Brain microvascular endothelial cell (primary cell): Measurements from ENCODE around the gene OVCH2.
A peak's percentile ranks its signal among the peaks of the same experiment; 100 is the strongest.

Experiments
- DNase-seq: peaks from one replicate; pipeline ENCODE4 v3.0.0-alpha.2; 2020
- H3K27ac ChIP-seq: fragments of 250-450 bp; sonication (Bioruptor Pico); 2 replicates; pipeline ENCODE4 v1.5.1; 2020; ENCODE audit warnings: mild to moderate bottlenecking, moderate library complexity
- H3K27me3 ChIP-seq: fragments of 250-450 bp; sonication (Bioruptor Pico); replicated peaks from 2 replicates; pipeline ENCODE4 v1.5.1; 2020; ENCODE audit warnings: mild to moderate bottlenecking
- H3K36me3 ChIP-seq: fragments of 250-450 bp; sonication (Bioruptor Pico); replicated peaks from 2 replicates; pipeline ENCODE4 v1.5.1; 2020; ENCODE audit warnings: mild to moderate bottlenecking
- H3K4me3 ChIP-seq: 2 replicates; pipeline ENCODE4 v1.5.1; 2011; ENCODE audit warnings: low read depth, mild to moderate bottlenecking, control low read depth, low read length, moderate library complexity
- in situ Hi-C: cut with HindIII; loops from 2 replicates; pipeline ENCODE4 v1.10.0; 2017; ENCODE audit warnings: low sequenced_read_pairs, low pct_ligation_motif_present
- TF ChIP-seq, protein P1 (sequence below): IDR thresholded peaks from 2 replicates; pipeline ENCODE4 v1.5.1; 2011; ENCODE audit warnings: low read depth, mild to moderate bottlenecking, moderate library complexity, low read length, control low read depth, inconsistent platforms; ENCODE audit errors: missing control alignments

Gene OVCH2

GRCh38 chr11:7694235-7694634, 12.0 kb downstream of the OVCH2 start:
- no peaks in the 10 kb centered on the region for H3K36me3 ChIP-seq
- peaks cover 2% of the 10 kb centered on the region for H3K27me3 ChIP-seq
- DNase-seq, result no peak
- in situ Hi-C loops, result no loop called here
- TF ChIP-seq, protein P1, sequence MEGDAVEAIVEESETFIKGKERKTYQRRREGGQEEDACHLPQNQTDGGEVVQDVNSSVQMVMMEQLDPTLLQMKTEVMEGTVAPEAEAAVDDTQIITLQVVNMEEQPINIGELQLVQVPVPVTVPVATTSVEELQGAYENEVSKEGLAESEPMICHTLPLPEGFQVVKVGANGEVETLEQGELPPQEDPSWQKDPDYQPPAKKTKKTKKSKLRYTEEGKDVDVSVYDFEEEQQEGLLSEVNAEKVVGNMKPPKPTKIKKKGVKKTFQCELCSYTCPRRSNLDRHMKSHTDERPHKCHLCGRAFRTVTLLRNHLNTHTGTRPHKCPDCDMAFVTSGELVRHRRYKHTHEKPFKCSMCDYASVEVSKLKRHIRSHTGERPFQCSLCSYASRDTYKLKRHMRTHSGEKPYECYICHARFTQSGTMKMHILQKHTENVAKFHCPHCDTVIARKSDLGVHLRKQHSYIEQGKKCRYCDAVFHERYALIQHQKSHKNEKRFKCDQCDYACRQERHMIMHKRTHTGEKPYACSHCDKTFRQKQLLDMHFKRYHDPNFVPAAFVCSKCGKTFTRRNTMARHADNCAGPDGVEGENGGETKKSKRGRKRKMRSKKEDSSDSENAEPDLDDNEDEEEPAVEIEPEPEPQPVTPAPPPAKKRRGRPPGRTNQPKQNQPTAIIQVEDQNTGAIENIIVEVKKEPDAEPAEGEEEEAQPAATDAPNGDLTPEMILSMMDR, result no peak
- no peak overlapping the region for H3K27ac ChIP-seq
- no peak overlapping the region for H3K4me3 ChIP-seq

DNA sequence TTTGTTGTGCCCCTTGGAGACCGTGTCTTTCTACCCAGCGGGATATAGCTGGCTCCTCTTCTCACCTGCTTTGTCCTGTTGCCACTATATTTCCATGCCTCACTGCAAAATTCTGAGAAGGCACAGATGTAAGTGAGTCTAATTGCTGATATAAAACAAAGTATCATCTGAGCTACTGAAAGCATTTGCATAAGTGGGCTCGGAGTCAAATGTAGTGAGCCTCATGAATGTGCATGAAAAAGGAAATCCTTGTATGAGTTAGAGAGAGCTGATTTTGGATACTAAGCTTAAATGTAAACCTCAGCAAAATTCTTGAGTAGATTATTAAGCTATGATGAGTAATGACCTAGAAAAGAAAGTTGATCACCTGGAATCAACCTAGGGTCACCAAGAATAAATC, 13.9 kb downstream of the OVCH2 start:
- Histone ChIP-seq H3K4me3 (no peak overlapping the region), H3K27ac (no peak overlapping the region), H3K36me3 (no peaks in the 10 kb centered on the region), H3K27me3 (no peaks in the 10 kb centered on the region)
- in situ Hi-C loops, result no loop called here
- TF ChIP-seq, protein P1, result no peak
- DNase-seq, result no peak

DNA sequence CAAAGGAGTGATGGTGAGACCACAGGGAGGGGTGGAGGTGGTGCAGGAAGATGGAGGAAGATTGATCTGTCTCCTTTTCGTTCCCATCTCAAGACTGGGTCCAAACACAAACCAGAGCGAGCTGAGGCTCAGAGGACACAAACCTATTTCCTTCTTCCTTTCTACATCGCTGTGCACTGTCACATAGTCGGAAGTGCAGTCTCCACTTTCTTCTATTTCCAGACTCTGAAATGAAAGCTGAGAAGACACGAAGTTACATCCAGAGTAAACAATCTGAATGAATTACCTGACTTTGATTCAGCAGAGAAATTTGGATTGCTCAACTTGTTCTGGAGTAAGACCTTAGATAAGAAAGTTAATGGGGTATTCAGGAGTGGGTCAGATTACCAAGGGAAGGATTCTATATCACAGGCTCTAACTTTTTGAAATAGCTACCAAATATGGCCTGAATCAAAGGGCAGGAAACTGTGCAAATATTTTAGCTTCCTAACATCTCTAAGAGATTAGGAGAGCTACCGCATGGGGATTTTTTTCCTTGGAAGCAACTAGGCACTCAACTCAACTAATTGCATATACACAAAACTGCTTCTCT, 14.4 kb downstream of the OVCH2 start:
- H3K4me3 ChIP-seq, result no peak overlapping the region
- in situ Hi-C loops, result no loop called here
- DNase-seq, result no peak
- TF ChIP-seq, protein P1, result no peak
- H3K27ac ChIP-seq, result no peak overlapping the region
- H3K36me3 ChIP-seq, result no peaks in the 10 kb centered on the region
- H3K27me3 ChIP-seq, result no peaks in the 10 kb centered on the region

DNA sequence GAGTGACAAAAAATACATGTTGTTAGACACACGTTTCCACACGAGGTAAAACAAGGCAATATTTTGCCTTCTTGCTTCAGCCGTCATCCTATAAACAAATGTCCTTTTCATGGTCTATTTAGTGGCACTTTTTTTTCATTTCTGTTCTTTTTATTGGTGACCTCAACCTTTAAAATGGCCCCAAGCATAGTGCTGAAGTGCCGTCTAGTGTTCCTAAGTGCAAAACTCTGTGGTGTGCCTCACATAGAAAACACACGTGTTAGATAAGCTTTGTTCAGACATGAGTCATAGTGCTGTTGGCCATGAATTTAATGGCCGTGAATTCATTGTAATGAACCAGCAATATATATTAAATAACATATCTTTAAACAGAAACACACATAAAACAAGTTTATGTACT, 15.6 kb downstream of the OVCH2 start:
- Histone ChIP-seq H3K27me3 (no peaks in the 10 kb centered on the region), H3K27ac (no peak overlapping the region), H3K36me3 (no peaks in the 10 kb centered on the region), H3K4me3 (no peak overlapping the region)
- no peak for DNase-seq
- TF ChIP-seq, protein P1, result no peak
- in situ Hi-C loops, result no loop called here

DNA sequence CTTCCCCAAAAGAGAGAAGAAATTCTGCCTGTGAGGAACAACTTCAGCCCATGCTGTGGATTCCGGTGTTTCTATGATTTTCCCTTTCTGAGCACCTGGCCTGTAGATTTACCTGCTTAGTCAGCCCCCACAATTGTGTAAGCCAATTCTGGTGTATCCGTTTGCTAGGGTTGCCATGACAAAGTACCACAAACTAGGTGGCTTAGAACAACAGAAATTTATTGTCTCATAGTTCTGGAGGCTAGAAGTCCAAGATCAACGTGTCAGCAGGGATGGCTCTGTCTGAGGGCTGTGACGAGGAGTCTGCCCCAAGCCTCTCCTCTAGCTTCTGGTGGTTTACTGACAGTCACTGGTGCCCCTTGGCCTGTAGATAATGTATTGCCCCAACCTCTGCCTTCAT, 17.0 kb downstream of the OVCH2 start:
- in situ Hi-C loops, result no loop called here
- H3K27ac ChIP-seq, result no peak overlapping the region
- DNase-seq, result no peak
- H3K36me3 ChIP-seq, result no peaks in the 10 kb centered on the region
- no peaks in the 10 kb centered on the region for H3K27me3 ChIP-seq
- no peak overlapping the region for H3K4me3 ChIP-seq
- TF ChIP-seq, protein P1, result no peak

DNA sequence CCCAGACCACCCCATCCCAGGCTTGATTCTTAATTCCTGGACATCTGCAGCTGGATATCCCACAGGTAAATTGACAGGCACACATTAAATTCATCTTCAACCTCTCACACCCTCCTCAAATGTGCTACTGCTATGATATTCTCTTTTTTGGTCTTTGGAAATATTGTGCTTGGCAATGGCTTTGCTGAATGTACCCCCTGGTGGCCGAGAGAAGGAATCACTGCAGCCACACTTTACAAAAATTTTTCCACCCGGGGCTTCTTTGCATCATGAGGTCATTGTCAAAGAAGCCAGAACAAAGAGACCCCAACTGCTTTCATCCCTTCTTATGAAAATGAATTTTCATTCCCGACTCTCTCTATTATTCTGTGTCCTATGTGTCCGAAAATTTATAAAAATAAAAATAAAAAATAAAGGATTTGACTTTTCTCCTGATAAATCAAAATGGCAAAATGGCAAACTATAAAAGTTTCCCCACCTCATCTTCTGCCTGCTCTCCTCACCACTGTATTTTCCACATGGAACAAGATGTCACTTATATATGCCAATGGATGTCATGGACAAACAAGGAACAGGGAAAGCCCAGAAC, 17.9 kb downstream of the OVCH2 start:
- no peak overlapping the region for H3K27ac ChIP-seq
- no peaks in the 10 kb centered on the region for H3K27me3 ChIP-seq
- H3K4me3 ChIP-seq, result no peak overlapping the region
- no peak for DNase-seq
- H3K36me3 ChIP-seq, result no peaks in the 10 kb centered on the region
- in situ Hi-C loops, result no loop called here
- TF ChIP-seq, protein P1, result peak; percentile 86
